ENCODE data around the gene UBE2I. TPM values are rescaled to one million over a fixed set of nuclear protein-coding genes. Genes with fewer than 3 reads are reported as not detected.

UBE2I gene
- total RNA-seq, 1 experiment from 2014 or later: 229 TPM

DNA sequence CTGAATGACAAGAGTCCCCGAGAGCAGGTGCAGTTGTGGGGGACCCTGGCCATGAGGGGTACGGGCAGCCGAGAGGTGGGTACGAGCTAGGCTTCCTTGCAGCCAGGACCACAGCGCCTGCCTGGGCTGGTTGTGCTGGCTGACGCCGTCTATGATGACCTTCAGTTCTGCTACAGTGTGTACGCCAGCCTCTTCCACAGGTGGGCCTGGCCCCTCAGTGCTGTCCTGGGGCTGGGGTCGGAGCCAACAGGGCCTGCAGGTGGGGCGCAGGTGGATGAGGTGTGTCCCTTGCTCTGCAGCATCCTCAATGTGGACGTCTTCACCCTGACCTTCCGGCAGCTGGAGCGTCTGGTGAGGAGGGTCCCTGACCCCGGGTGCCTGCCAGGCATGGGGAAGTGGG is 35.1 kb downstream of the UBE2I start (continued):
- TF ChIP-seq, protein P1, sequence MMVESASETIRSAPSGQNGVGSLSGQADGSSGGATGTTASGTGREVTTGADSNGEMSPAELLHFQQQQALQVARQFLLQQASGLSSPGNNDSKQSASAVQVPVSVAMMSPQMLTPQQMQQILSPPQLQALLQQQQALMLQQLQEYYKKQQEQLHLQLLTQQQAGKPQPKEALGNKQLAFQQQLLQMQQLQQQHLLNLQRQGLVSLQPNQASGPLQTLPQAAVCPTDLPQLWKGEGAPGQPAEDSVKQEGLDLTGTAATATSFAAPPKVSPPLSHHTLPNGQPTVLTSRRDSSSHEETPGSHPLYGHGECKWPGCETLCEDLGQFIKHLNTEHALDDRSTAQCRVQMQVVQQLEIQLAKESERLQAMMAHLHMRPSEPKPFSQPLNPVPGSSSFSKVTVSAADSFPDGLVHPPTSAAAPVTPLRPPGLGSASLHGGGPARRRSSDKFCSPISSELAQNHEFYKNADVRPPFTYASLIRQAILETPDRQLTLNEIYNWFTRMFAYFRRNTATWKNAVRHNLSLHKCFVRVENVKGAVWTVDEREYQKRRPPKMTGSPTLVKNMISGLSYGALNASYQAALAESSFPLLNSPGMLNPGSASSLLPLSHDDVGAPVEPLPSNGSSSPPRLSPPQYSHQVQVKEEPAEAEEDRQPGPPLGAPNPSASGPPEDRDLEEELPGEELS (CRISPR knock-in tag; IDR thresholded peaks at IDR 0.05): no peak
- TF ChIP-seq SP1 (CRISPR knock-in tag; conservative IDR thresholded peaks at IDR 0.05): no peak
- no peak for TF ChIP-seq SOX15 (CRISPR knock-in tag; IDR thresholded peaks at IDR 0.05)
- TF ChIP-seq ETV6 (CRISPR knock-in tag; IDR thresholded peaks at IDR 0.05): no peak
- TF ChIP-seq, protein P2, sequence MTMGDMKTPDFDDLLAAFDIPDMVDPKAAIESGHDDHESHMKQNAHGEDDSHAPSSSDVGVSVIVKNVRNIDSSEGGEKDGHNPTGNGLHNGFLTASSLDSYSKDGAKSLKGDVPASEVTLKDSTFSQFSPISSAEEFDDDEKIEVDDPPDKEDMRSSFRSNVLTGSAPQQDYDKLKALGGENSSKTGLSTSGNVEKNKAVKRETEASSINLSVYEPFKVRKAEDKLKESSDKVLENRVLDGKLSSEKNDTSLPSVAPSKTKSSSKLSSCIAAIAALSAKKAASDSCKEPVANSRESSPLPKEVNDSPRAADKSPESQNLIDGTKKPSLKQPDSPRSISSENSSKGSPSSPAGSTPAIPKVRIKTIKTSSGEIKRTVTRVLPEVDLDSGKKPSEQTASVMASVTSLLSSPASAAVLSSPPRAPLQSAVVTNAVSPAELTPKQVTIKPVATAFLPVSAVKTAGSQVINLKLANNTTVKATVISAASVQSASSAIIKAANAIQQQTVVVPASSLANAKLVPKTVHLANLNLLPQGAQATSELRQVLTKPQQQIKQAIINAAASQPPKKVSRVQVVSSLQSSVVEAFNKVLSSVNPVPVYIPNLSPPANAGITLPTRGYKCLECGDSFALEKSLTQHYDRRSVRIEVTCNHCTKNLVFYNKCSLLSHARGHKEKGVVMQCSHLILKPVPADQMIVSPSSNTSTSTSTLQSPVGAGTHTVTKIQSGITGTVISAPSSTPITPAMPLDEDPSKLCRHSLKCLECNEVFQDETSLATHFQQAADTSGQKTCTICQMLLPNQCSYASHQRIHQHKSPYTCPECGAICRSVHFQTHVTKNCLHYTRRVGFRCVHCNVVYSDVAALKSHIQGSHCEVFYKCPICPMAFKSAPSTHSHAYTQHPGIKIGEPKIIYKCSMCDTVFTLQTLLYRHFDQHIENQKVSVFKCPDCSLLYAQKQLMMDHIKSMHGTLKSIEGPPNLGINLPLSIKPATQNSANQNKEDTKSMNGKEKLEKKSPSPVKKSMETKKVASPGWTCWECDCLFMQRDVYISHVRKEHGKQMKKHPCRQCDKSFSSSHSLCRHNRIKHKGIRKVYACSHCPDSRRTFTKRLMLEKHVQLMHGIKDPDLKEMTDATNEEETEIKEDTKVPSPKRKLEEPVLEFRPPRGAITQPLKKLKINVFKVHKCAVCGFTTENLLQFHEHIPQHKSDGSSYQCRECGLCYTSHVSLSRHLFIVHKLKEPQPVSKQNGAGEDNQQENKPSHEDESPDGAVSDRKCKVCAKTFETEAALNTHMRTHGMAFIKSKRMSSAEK (CRISPR knock-in tag; IDR thresholded peaks at IDR 0.05; ENCODE audit: borderline replicate concordance): no peak

DNA sequence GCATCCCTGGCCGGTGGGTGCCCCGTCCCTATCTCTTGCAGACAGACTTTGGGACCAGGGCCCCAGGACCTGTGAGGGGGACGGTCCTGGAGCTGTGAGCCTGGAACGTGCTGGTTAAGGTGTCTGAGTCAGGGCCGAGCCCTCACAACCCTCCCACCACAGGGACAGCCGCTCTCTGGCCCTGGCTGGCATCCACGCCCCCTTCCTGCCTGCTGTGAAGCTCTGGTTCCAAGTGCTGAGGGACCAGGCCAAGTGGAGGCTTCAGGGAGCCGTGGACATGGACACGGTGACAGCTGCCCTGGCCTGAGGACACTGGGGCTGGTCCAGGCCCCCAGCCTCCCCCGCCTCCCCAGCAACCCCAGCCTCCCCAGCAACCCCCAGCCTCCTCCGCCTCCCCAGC is 35.7 kb downstream of the UBE2I start:
- TF ChIP-seq, protein P3, sequence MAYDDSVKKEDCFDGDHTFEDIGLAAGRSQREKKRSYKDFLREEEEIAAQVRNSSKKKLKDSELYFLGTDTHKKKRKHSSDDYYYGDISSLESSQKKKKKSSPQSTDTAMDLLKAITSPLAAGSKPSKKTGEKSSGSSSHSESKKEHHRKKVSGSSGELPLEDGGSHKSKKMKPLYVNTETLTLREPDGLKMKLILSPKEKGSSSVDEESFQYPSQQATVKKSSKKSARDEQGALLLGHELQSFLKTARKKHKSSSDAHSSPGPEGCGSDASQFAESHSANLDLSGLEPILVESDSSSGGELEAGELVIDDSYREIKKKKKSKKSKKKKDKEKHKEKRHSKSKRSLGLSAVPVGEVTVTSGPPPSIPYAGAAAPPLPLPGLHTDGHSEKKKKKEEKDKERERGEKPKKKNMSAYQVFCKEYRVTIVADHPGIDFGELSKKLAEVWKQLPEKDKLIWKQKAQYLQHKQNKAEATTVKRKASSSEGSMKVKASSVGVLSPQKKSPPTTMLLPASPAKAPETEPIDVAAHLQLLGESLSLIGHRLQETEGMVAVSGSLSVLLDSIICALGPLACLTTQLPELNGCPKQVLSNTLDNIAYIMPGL (CRISPR knock-in tag; IDR thresholded peaks at IDR 0.05): no peak
- TF ChIP-seq, protein P4, sequence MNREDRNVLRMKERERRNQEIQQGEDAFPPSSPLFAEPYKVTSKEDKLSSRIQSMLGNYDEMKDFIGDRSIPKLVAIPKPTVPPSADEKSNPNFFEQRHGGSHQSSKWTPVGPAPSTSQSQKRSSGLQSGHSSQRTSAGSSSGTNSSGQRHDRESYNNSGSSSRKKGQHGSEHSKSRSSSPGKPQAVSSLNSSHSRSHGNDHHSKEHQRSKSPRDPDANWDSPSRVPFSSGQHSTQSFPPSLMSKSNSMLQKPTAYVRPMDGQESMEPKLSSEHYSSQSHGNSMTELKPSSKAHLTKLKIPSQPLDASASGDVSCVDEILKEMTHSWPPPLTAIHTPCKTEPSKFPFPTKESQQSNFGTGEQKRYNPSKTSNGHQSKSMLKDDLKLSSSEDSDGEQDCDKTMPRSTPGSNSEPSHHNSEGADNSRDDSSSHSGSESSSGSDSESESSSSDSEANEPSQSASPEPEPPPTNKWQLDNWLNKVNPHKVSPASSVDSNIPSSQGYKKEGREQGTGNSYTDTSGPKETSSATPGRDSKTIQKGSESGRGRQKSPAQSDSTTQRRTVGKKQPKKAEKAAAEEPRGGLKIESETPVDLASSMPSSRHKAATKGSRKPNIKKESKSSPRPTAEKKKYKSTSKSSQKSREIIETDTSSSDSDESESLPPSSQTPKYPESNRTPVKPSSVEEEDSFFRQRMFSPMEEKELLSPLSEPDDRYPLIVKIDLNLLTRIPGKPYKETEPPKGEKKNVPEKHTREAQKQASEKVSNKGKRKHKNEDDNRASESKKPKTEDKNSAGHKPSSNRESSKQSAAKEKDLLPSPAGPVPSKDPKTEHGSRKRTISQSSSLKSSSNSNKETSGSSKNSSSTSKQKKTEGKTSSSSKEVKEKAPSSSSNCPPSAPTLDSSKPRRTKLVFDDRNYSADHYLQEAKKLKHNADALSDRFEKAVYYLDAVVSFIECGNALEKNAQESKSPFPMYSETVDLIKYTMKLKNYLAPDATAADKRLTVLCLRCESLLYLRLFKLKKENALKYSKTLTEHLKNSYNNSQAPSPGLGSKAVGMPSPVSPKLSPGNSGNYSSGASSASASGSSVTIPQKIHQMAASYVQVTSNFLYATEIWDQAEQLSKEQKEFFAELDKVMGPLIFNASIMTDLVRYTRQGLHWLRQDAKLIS (CRISPR knock-in tag; IDR thresholded peaks at IDR 0.05; ENCODE audit: borderline replicate concordance): no peak
- no peak for TF ChIP-seq RELA (CRISPR knock-in tag; IDR thresholded peaks at IDR 0.05; ENCODE audit: borderline replicate concordance)
- no peaks in the 10 kb centered on the region; the same call in 1 of the 2 replicates for H3K27me3 Mint-ChIP-seq (ENCODE audit: low read depth)
- H3K27ac Mint-ChIP-seq: no peak overlapping the region
- peaks cover 4% of the 10 kb centered on the region for H3K4me1 Mint-ChIP-seq
- POLR2A ChIA-PET: interaction anchor here (1.4 kb wide), 1 partner anchor 13 kb away, joined by 3 read pairs; no protein-coding TSS in a partner anchor
- DNase-seq (ENCODE audit: low spot score) (no peak), ATAC-seq (no peak)
- CTCF ChIA-PET: interaction anchor here (0.9 to 2.8 kb wide), 5 partner anchors 8 to 44 kb away, joined by 3 to 13 read pairs (median 3); no protein-coding TSS in a partner anchor
- no peaks in the 10 kb centered on the region for H3K9me3 Mint-ChIP-seq
- no peaks in the 10 kb centered on the region; the same call in 1 of the 2 replicates for H3K36me3 Mint-ChIP-seq
- no peak overlapping the region for H3K4me3 Mint-ChIP-seq

DNA sequence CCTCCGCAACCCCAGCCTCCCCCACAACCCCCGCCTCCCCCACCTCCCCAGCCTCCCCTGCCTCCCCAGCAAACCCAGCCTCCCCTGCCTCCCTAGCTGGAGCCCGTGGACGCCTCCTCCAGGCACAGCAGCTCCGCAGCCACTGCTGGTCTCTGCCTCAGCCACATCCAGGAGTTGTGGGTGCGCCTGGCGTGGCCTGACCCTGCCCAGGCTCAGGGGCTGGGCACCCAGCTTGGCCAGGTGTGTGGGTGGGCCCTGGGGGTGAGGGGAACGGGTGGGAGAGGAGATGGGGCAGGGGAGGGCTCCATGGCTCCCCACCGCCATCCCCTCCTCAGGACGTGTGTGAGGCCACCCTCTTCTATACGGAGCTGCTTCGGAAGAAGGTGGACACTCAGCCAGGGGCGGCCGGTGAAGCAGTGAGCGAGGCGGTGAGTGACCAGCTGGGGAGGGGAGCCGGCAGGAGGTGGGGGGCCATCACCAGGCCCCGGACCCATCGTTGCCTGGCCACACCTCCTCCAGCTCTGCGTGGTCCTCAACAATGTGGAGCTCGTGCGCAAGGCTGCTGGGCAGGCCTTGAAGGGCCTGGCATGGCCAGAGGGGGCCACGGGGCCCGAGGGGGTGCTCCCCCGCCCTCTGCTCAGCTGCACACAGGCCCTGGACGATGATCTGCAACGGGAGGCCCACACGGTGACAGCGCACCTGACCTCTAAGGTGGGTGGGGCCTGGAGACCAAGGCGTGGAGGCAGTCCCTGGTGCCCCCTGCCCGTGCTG is 36.4 kb downstream of the UBE2I start:
- CTCF ChIA-PET: interaction anchor here (0.9 to 2.8 kb wide), 6 partner anchors 9 to 49 kb away, joined by 3 to 13 read pairs (median 4); no protein-coding TSS in a partner anchor
- DNase-seq (ENCODE audit: low spot score) (no peak), ATAC-seq (no peak)
- H3K36me3 Mint-ChIP-seq: no peaks in the 10 kb centered on the region; the same call in 1 of the 2 replicates
- POLR2A ChIA-PET: interaction anchor here (1.4 kb wide), 1 partner anchor 14 kb away, joined by 3 read pairs; no protein-coding TSS in a partner anchor
- H3K4me1 Mint-ChIP-seq: peaks cover 4% of the 10 kb centered on the region
- no peaks in the 10 kb centered on the region; the same call in 1 of the 2 replicates for H3K27me3 Mint-ChIP-seq (ENCODE audit: low read depth)
- no peak overlapping the region for H3K27ac Mint-ChIP-seq
- H3K9me3 Mint-ChIP-seq: no peaks in the 10 kb centered on the region
- no peak overlapping the region for H3K4me3 Mint-ChIP-seq
- TF ChIP-seq NR1H2 (CRISPR knock-in tag; IDR thresholded peaks at IDR 0.05) (no peak), GRHL2 (CRISPR knock-in tag; IDR thresholded peaks at IDR 0.05; ENCODE audit: insufficient replicate concordance, severe bottlenecking) (no peak), SP1 (CRISPR knock-in tag; conservative IDR thresholded peaks at IDR 0.05) (no peak), ZNF263 (CRISPR knock-in tag; IDR thresholded peaks at IDR 0.05; ENCODE audit: low read depth) (no peak), GABPB1 (CRISPR knock-in tag; IDR thresholded peaks at IDR 0.05) (no peak), NFYB (CRISPR knock-in tag; conservative IDR thresholded peaks at IDR 0.05; ENCODE audit: low read depth) (no peak)
- TF ChIP-seq, protein P5, sequence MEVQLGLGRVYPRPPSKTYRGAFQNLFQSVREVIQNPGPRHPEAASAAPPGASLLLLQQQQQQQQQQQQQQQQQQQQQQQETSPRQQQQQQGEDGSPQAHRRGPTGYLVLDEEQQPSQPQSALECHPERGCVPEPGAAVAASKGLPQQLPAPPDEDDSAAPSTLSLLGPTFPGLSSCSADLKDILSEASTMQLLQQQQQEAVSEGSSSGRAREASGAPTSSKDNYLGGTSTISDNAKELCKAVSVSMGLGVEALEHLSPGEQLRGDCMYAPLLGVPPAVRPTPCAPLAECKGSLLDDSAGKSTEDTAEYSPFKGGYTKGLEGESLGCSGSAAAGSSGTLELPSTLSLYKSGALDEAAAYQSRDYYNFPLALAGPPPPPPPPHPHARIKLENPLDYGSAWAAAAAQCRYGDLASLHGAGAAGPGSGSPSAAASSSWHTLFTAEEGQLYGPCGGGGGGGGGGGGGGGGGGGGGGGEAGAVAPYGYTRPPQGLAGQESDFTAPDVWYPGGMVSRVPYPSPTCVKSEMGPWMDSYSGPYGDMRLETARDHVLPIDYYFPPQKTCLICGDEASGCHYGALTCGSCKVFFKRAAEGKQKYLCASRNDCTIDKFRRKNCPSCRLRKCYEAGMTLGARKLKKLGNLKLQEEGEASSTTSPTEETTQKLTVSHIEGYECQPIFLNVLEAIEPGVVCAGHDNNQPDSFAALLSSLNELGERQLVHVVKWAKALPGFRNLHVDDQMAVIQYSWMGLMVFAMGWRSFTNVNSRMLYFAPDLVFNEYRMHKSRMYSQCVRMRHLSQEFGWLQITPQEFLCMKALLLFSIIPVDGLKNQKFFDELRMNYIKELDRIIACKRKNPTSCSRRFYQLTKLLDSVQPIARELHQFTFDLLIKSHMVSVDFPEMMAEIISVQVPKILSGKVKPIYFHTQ (CRISPR knock-in tag; IDR thresholded peaks at IDR 0.05): no peak
- TF ChIP-seq, protein P6, sequence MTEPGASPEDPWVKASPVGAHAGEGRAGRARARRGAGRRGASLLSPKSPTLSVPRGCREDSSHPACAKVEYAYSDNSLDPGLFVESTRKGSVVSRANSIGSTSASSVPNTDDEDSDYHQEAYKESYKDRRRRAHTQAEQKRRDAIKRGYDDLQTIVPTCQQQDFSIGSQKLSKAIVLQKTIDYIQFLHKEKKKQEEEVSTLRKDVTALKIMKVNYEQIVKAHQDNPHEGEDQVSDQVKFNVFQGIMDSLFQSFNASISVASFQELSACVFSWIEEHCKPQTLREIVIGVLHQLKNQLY (CRISPR knock-in tag; IDR thresholded peaks at IDR 0.05): no peak

Measured in WTC11 (cell line).